ENCODE results near the gene ASCL5.
"Not testable (repeated sequence)": the region's sequence is repeated elsewhere in the genome, so short reads cannot be mapped to it uniquely, and the experiment has no call there.

Gene ASCL5

GRCh38 chr1:201126832-201127754 lies at the start of gene ASCL5:
TSS of gene ASCL5 (minus strand) at chr1:201127184. CDS start at chr1:201115372, 11,812 bp downstream.
- DNase-seq (ENCODE audit: low read depth), result no peak

GRCh38 chr1:201175820-201176500 lies 49.0 kb upstream of the ASCL5 start:
- no peak for DNase-seq (ENCODE audit: low read depth)

GRCh38 chr1:201173736-201174135 lies 46.8 kb upstream of the ASCL5 start:
- no peak for DNase-seq (ENCODE audit: low read depth)

GRCh38 chr1:201172999-201173610 lies 46.1 kb upstream of the ASCL5 start:
- DNase-seq (ENCODE audit: low read depth), result no peak

GRCh38 chr1:201172326-201172725 lies 45.3 kb upstream of the ASCL5 start:
- DNase-seq (ENCODE audit: low read depth), result no peak

GRCh38 chr1:201171063-201172036 lies 44.4 kb upstream of the ASCL5 start:
- peak; percentile 13 for DNase-seq (ENCODE audit: low read depth)

- peak; percentile 86 for DNase-seq (ENCODE audit: low read depth)
Measured at GRCh38 chr1:201170533-201171062, 43.6 kb upstream of the ASCL5 start.

- no peak for DNase-seq (ENCODE audit: low read depth)
Measured at GRCh38 chr1:201169971-201170532, 43.1 kb upstream of the ASCL5 start.

GRCh38 chr1:201169203-201169602 lies 42.2 kb upstream of the ASCL5 start:
- DNase-seq (ENCODE audit: low read depth), result no peak

GRCh38 chr1:201167041-201167991 lies 40.3 kb upstream of the ASCL5 start:
- DNase-seq (ENCODE audit: low read depth), result no peak

- DNase-seq (ENCODE audit: low read depth), result no peak
Measured at GRCh38 chr1:201164645-201165044, 37.7 kb upstream of the ASCL5 start.

- DNase-seq (ENCODE audit: low read depth), result no peak
Measured at GRCh38 chr1:201163707-201164106, 36.7 kb upstream of the ASCL5 start.

GRCh38 chr1:201163036-201163435 lies 36.1 kb upstream of the ASCL5 start:
- not testable (repeated sequence) for DNase-seq (ENCODE audit: low read depth)

- DNase-seq (ENCODE audit: low read depth), result no peak
Measured at GRCh38 chr1:201157949-201158348, 31.0 kb upstream of the ASCL5 start.

GRCh38 chr1:201156819-201157218 lies 29.8 kb upstream of the ASCL5 start:
- DNase-seq (ENCODE audit: low read depth), result no peak

- no peak for DNase-seq (ENCODE audit: low read depth)
Measured at GRCh38 chr1:201156346-201156745, 29.4 kb upstream of the ASCL5 start.

- DNase-seq (ENCODE audit: low read depth), result no peak
Measured at GRCh38 chr1:201155354-201155753, 28.4 kb upstream of the ASCL5 start.

- peak; percentile 87 for DNase-seq (ENCODE audit: low read depth)
Measured at GRCh38 chr1:201154389-201155165, 27.6 kb upstream of the ASCL5 start, which contains the start of gene TMEM9. TSS of gene TMEM9 (minus strand) at chr1:201154474. CDS start at chr1:201153923, 551 bp downstream.
